Progenitor cell of endocrine pancreas (in vitro differentiated cells): ENCODE results near the gene RGS2. TPM values are rescaled to one million over a fixed set of nuclear protein-coding genes. Genes with fewer than 3 reads are reported as not detected.

ENCODE experiments used
- DNase-seq: peaks from one replicate; pipeline ENCODE4 v3.0.0; 2021; ENCODE audit warnings: low spot score; ENCODE audit not compliant: unreplicated experiment
- H3K27ac Mint-ChIP-seq: 2 replicates; pipeline ENCODE4 v1.8.0; 2021; ENCODE audit warnings: mild to moderate bottlenecking, moderate library complexity, mixed read lengths
- H3K27me3 Mint-ChIP-seq: 2 replicates; pipeline ENCODE4 v1.8.0; 2021; ENCODE audit warnings: mixed read lengths
- H3K36me3 Mint-ChIP-seq: 2 replicates; pipeline ENCODE4 v1.8.0; 2022; ENCODE audit warnings: mixed read lengths; ENCODE audit not compliant: insufficient read depth
- H3K4me1 Mint-ChIP-seq: 2 replicates; pipeline ENCODE4 v1.8.0; 2021; ENCODE audit warnings: low read depth, mixed read lengths
- H3K4me3 Mint-ChIP-seq: 2 replicates; pipeline ENCODE4 v1.8.0; 2021; ENCODE audit warnings: low read depth, mild to moderate bottlenecking, moderate library complexity, mixed read lengths
- H3K9me3 Mint-ChIP-seq: 2 replicates; pipeline ENCODE4 v1.8.0; 2021; ENCODE audit warnings: low read depth, mixed read lengths
- total RNA-seq: library from RNA; stranded (reverse); gene quantifications from 2 replicates; pipeline ENCODE4 v1.2.1, GENCODE V29; 2021
- TF ChIP-seq, protein P1 (sequence below): fragments of 200-600 bp; sonication (generic); IDR thresholded peaks from one replicate; pipeline ENCODE4 v1.5.0; 2021; ENCODE audit warnings: antibody characterized with exemption, mild to moderate bottlenecking; ENCODE audit not compliant: unreplicated experiment

The RGS2 gene
- total RNA-seq, 1 donor from 2014 or later = 21.8 TPM

DNA sequence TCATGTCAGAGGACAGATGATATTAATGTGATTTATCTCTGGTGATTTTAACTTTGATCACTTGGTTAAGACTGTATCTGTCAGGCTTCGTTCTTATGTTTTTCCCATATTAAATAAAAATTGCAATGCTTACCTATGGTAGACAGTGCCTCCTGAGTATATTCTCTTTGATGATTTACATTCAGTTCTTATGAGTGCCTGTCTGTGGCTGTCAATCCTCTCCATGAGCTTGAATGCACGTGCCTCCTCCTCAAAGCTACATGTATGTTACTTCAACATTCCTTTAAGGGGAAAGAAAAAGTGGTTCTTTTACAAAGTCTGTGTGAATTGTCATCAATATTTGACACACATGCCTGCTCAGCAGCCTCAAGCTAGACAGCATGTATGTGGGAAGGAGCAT is 44.2 kb upstream of the RGS2 start:
- Mint-ChIP-seq H3K27me3 (no peaks in the 10 kb centered on the region), H3K4me1 (no peaks in the 10 kb centered on the region), H3K36me3 (no peaks in the 10 kb centered on the region), H3K4me3 (no peak overlapping the region), H3K9me3 (no peaks in the 10 kb centered on the region), H3K27ac (no peak overlapping the region)
- TF ChIP-seq, protein P1, sequence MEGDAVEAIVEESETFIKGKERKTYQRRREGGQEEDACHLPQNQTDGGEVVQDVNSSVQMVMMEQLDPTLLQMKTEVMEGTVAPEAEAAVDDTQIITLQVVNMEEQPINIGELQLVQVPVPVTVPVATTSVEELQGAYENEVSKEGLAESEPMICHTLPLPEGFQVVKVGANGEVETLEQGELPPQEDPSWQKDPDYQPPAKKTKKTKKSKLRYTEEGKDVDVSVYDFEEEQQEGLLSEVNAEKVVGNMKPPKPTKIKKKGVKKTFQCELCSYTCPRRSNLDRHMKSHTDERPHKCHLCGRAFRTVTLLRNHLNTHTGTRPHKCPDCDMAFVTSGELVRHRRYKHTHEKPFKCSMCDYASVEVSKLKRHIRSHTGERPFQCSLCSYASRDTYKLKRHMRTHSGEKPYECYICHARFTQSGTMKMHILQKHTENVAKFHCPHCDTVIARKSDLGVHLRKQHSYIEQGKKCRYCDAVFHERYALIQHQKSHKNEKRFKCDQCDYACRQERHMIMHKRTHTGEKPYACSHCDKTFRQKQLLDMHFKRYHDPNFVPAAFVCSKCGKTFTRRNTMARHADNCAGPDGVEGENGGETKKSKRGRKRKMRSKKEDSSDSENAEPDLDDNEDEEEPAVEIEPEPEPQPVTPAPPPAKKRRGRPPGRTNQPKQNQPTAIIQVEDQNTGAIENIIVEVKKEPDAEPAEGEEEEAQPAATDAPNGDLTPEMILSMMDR = no peak
- DNase-seq = no peak

DNA sequence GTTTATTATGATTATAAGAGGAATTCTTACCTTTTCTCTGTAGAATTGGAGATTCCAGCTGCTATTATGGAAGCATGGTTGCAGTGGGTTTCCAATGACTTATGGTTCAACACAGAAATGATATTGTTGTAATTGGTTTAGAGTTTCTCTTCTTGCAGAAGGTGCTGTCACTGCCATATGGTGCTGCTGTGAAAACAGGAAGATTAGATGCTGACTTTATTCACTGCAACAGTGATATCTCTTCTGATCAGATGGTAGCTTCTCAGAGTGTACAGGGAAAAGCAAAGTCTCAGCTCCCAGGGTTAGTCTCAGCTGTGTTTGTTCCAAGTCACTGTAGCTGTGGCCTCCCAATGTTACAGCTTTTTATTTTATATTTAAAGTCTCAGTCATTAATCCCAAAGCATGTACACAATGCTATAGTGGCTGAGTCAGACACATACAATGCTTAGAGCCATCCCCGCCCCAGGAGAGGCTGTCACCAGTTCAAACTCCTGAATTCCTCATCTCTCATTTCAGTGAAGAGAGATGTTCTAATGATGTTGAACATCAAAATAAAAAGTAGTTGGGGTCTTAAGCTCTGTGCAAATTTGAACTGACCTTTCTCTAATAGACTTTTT is 42.7 kb upstream of the RGS2 start:
- no peaks in the 10 kb centered on the region for H3K36me3 Mint-ChIP-seq
- H3K9me3 Mint-ChIP-seq = no peaks in the 10 kb centered on the region

DNA sequence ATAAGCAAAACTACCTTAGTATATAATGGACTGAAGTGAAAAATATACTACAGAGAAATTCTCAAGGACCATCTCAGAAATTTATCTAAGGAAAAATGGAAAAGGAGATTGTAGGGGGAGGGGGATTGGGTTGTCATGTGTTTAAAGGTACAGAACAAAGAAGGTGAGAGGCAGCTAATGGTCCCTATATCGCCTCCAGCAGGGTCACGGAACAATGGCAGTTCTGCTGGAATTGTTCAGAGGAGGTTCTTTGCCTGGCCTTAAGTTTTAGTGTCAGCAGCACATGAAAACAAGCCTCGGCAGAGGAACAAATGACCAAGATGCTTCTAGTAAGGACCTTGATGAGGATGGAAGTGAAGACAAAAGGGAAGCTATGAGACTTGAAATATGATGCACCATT is 42.0 kb upstream of the RGS2 start:
- Mint-ChIP-seq H3K9me3 (no peaks in the 10 kb centered on the region), H3K4me1 (no peaks in the 10 kb centered on the region), H3K4me3 (no peak overlapping the region), H3K36me3 (no peaks in the 10 kb centered on the region), H3K27me3 (no peaks in the 10 kb centered on the region), H3K27ac (no peak overlapping the region)
- TF ChIP-seq, protein P1 = no peak
- DNase-seq = no peak

More for the DNA sequence above, 42.7 kb upstream of the RGS2 start:
- TF ChIP-seq, protein P1 = no peak
- H3K4me3 Mint-ChIP-seq = no peak overlapping the region
- no peak for DNase-seq
- H3K27ac Mint-ChIP-seq = no peak overlapping the region
- H3K4me1 Mint-ChIP-seq = no peaks in the 10 kb centered on the region
- no peaks in the 10 kb centered on the region for H3K27me3 Mint-ChIP-seq

DNA sequence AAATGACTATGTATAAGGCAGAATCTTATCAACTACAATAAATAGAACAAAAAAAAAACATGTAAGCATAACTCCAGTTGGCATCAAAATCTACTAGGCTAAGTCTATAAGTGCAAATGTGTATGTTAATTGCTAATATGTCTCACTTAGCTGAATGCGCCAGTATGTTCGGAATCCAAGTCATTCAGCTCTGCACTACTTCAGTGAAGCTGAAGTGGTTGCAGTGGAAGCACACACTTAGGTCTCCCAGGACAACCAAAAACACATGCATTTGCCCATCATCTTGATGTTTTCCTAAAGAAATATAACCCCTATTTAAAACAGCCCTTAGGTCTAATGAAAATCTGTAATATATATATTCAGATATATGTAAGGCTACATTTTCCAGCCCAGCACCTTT is 41.0 kb upstream of the RGS2 start:
- no peaks in the 10 kb centered on the region for H3K9me3 Mint-ChIP-seq
- H3K27me3 Mint-ChIP-seq = no peaks in the 10 kb centered on the region
- no peaks in the 10 kb centered on the region for H3K4me1 Mint-ChIP-seq
- H3K36me3 Mint-ChIP-seq = no peaks in the 10 kb centered on the region
- H3K4me3 Mint-ChIP-seq = no peak overlapping the region
- TF ChIP-seq, protein P1 = no peak
- no peak overlapping the region for H3K27ac Mint-ChIP-seq
- no peak for DNase-seq

DNA sequence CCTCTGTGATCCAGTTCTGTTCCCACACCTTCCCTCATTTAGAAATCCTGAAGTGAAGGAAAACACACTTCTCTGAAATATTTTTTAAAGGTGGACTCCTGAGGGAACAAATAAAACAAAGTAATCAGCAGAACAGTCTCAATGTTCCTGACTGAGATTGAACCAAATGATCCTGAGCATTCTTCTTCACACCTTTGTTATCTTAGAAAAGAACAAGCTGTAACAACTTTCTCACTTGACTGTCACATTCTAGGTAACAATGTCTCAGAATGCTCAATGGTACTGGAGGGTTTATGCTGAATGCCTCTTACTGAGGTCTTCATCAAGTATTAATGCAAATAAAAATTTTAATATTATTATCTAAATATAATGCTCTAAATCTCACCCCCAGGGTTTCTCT is 40.4 kb upstream of the RGS2 start:
- no peak overlapping the region for H3K27ac Mint-ChIP-seq
- TF ChIP-seq, protein P1 = no peak

More for the DNA sequence above, 40.4 kb upstream of the RGS2 start:
- Mint-ChIP-seq H3K27me3 (no peaks in the 10 kb centered on the region), H3K36me3 (no peaks in the 10 kb centered on the region), H3K9me3 (no peaks in the 10 kb centered on the region), H3K4me1 (no peaks in the 10 kb centered on the region), H3K4me3 (no peak overlapping the region)
- no peak for DNase-seq
